Measurements from ENCODE around the gene SLC24A4.
"Not testable (repeated sequence)": the region's sequence is repeated elsewhere in the genome, so short reads cannot be mapped to it uniquely, and the experiment has no call there.

SLC24A4 gene

GRCh38 chr14:92373336-92373735 lies 50.4 kb downstream of the SLC24A4 start:
- no peak for DNase-seq

GRCh38 chr14:92380131-92380530 lies 57.2 kb downstream of the SLC24A4 start:
- DNase-seq: no peak

- DNase-seq: no peak
Measured at GRCh38 chr14:92380582-92380981, 57.6 kb downstream of the SLC24A4 start.

- DNase-seq: no peak
Measured at GRCh38 chr14:92382677-92383076, 59.7 kb downstream of the SLC24A4 start.

- no peak for DNase-seq
Measured at GRCh38 chr14:92383805-92384204, 60.8 kb downstream of the SLC24A4 start.

- no peak for DNase-seq
Measured at GRCh38 chr14:92384461-92385133, 61.6 kb downstream of the SLC24A4 start.

GRCh38 chr14:92385561-92385960 lies 62.6 kb downstream of the SLC24A4 start:
- no peak for DNase-seq

GRCh38 chr14:92386165-92386564 lies 63.2 kb downstream of the SLC24A4 start:
- DNase-seq: no peak

GRCh38 chr14:92386637-92387036 lies 63.7 kb downstream of the SLC24A4 start:
- DNase-seq: no peak

- DNase-seq: no peak
Measured at GRCh38 chr14:92387578-92387977, 64.6 kb downstream of the SLC24A4 start.

GRCh38 chr14:92389598-92390158 lies 66.7 kb downstream of the SLC24A4 start:
- no peak for DNase-seq

GRCh38 chr14:92391726-92392125 lies 68.8 kb downstream of the SLC24A4 start:
- no peak for DNase-seq

- DNase-seq: no peak
Measured at GRCh38 chr14:92392711-92393110, 69.7 kb downstream of the SLC24A4 start.

- DNase-seq: no peak
Measured at GRCh38 chr14:92397150-92397952, 74.4 kb downstream of the SLC24A4 start.

GRCh38 chr14:92397953-92398564 lies 75.1 kb downstream of the SLC24A4 start:
- DNase-seq: no peak

GRCh38 chr14:92398888-92399636 lies 76.1 kb downstream of the SLC24A4 start:
- no peak for DNase-seq

GRCh38 chr14:92400579-92401444 lies 77.8 kb downstream of the SLC24A4 start:
- no peak for DNase-seq

GRCh38 chr14:92401561-92401960 lies 78.6 kb downstream of the SLC24A4 start:
- DNase-seq: no peak

- DNase-seq: not testable (repeated sequence)
Measured at GRCh38 chr14:92402500-92402899, 79.5 kb downstream of the SLC24A4 start.

- DNase-seq: no peak
Measured at GRCh38 chr14:92404018-92404417, 81.1 kb downstream of the SLC24A4 start.

GRCh38 chr14:92404421-92404820 lies 81.5 kb downstream of the SLC24A4 start:
- DNase-seq: no peak

GRCh38 chr14:92404938-92405337 lies 82.0 kb downstream of the SLC24A4 start:
- no peak for DNase-seq

Measured in NCI-H1436 (cell line).